ENCODE measurements around the gene RHBDD2.

GRCh38 chr7:75906991-75907667, 28.3 kb downstream of the RHBDD2 start:
- TF ChIP-seq CTCF (conservative IDR thresholded peaks at IDR 0.05 in 1 of 2, IDR thresholded peaks at IDR 0.05 in 1 of 2; ENCODE audit: low read depth in 1 of 2, low read length in 2 of 2) = no peak
- no peak for TF ChIP-seq EZH2 (IDR thresholded peaks at IDR 0.05; ENCODE audit: low read length, missing control alignments)

All from fibroblast of lung (primary cell).